Erythroblast (primary cell): ENCODE results near the gene AMOTL1.

Experiments
- GATA1 ChIP-seq: IDR thresholded peaks from 2 replicates; pipeline ENCODE4 v1.6.1; 2011; ENCODE audit warnings: low read depth, mild to moderate bottlenecking, control low read depth, low read length, moderate library complexity
- POLR2A ChIP-seq: IDR thresholded peaks from 2 replicates; pipeline ENCODE4 v1.6.1; 2011; ENCODE audit warnings: mild to moderate bottlenecking, low read length

GRCh38 chr11:94791216-94791889 lies 23.2 kb downstream of the AMOTL1 start:
- TF ChIP-seq POLR2A (no peak), GATA1 (no peak)
